T-helper 17 cell (primary cell): Measurements from ENCODE around the gene VSNL1. TPM values are rescaled to one million over a fixed set of nuclear protein-coding genes. Genes with fewer than 3 reads are reported as not detected.
"Not testable (repeated sequence)": the region's sequence is repeated elsewhere in the genome, so short reads cannot be mapped to it uniquely, and the experiment has no call there.

ENCODE experiments used
- ATAC-seq: fragments of 150-1000 bp; cut with Tn5 transposase; 2 replicates; pipeline ENCODE4 v1.10.0; 2021; ENCODE audit warnings: mild to moderate bottlenecking, moderate library complexity
- DNase-seq, 3 donors: peaks; one replicate each; pipeline versions ENCODE4 v3.0.0 to v3.0.0-alpha.2; 2020 to 2021
- H3K9me3 ChIP-seq: one replicate; pipeline ENCODE4 v1.7.0; 2013; ENCODE audit warnings: low read length, mild to moderate bottlenecking; ENCODE audit not compliant: control insufficient read depth, poor library complexity, severe bottlenecking
- H3K27ac Mint-ChIP-seq: one replicate; pipeline ENCODE4 v1.8.0; 2022; ENCODE audit warnings: mild to moderate bottlenecking, moderate library complexity, mixed read lengths
- H3K27me3 Mint-ChIP-seq: one replicate; pipeline ENCODE4 v1.8.0; 2022; ENCODE audit warnings: mixed read lengths
- H3K36me3 Mint-ChIP-seq: one replicate; pipeline ENCODE4 v1.8.0; 2022; ENCODE audit warnings: low read depth, mixed read lengths
- H3K4me1 Mint-ChIP-seq: one replicate; pipeline ENCODE4 v1.8.0; 2022; ENCODE audit warnings: mild to moderate bottlenecking, mixed read lengths
- H3K4me3 Mint-ChIP-seq: one replicate; pipeline ENCODE4 v1.8.0; 2022; ENCODE audit warnings: mild to moderate bottlenecking, moderate library complexity, mixed read lengths
- total RNA-seq, 4 donors: library from RNA in 2 of 4; stranded (reverse) in 2 of 4; gene quantifications; one replicate each; pipeline ENCODE4 v1.2.3 and lab custom pipeline; 2022 to 2026

The VSNL1 gene
- total RNA-seq, 2 donors from 2014 or later: not detected

- no peak for DNase-seq
- H3K9me3 ChIP-seq: no peaks in the 10 kb centered on the region
- H3K36me3 Mint-ChIP-seq: no peaks in the 10 kb centered on the region
- H3K4me1 Mint-ChIP-seq: no peaks in the 10 kb centered on the region
- no peak overlapping the region for H3K27ac Mint-ChIP-seq
- H3K27me3 Mint-ChIP-seq: peaks cover 43% of the 10 kb centered on the region
- H3K4me3 Mint-ChIP-seq: no peak overlapping the region
- ATAC-seq: no peak
Observed at GRCh38 chr2:17547237-17547636, 6.7 kb downstream of the VSNL1 start.

- H3K9me3 ChIP-seq: no peaks in the 10 kb centered on the region
- ATAC-seq (no peak), DNase-seq (no peak)
- no peak overlapping the region for H3K27ac Mint-ChIP-seq
- H3K27me3 Mint-ChIP-seq: peaks cover 42% of the 10 kb centered on the region
- H3K36me3 Mint-ChIP-seq: no peaks in the 10 kb centered on the region
- H3K4me1 Mint-ChIP-seq: no peaks in the 10 kb centered on the region
- H3K4me3 Mint-ChIP-seq: no peak overlapping the region
Observed at GRCh38 chr2:17547737-17548136, 7.2 kb downstream of the VSNL1 start.

GRCh38 chr2:17550907-17551306 lies 10.4 kb downstream of the VSNL1 start:
- Mint-ChIP-seq H3K4me3 (no peak overlapping the region), H3K27ac (no peak overlapping the region), H3K27me3 (peaks cover 29% of the 10 kb centered on the region), H3K4me1 (no peaks in the 10 kb centered on the region), H3K36me3 (no peaks in the 10 kb centered on the region)
- H3K9me3 ChIP-seq: no peaks in the 10 kb centered on the region
- ATAC-seq: no peak
- DNase-seq: no peak

- ATAC-seq (no peak), DNase-seq (no peak)
- H3K36me3 Mint-ChIP-seq: no peaks in the 10 kb centered on the region
- H3K9me3 ChIP-seq: no peaks in the 10 kb centered on the region
- H3K4me3 Mint-ChIP-seq: no peak overlapping the region
- no peak overlapping the region for H3K27ac Mint-ChIP-seq
- H3K27me3 Mint-ChIP-seq: peaks cover 9% of the 10 kb centered on the region
- H3K4me1 Mint-ChIP-seq: no peaks in the 10 kb centered on the region
Observed at GRCh38 chr2:17555150-17555549, 14.7 kb downstream of the VSNL1 start.

- H3K4me1 Mint-ChIP-seq: no peaks in the 10 kb centered on the region
Observed at GRCh38 chr2:17557596-17557995, 17.1 kb downstream of the VSNL1 start.

GRCh38 chr2:17558053-17558452 lies 17.6 kb downstream of the VSNL1 start:
- Mint-ChIP-seq H3K27me3 (no peaks in the 10 kb centered on the region), H3K27ac (no peak overlapping the region), H3K4me3 (no peak overlapping the region), H3K36me3 (no peaks in the 10 kb centered on the region), H3K4me1 (no peaks in the 10 kb centered on the region)
- no peaks in the 10 kb centered on the region for H3K9me3 ChIP-seq
- ATAC-seq (no peak), DNase-seq (no peak)

More at GRCh38 chr2:17557596-17557995, 17.1 kb downstream of the VSNL1 start:
- no peak for DNase-seq
- no peak overlapping the region for H3K4me3 Mint-ChIP-seq
- no peaks in the 10 kb centered on the region for H3K9me3 ChIP-seq
- H3K36me3 Mint-ChIP-seq: no peaks in the 10 kb centered on the region
- no peaks in the 10 kb centered on the region for H3K27me3 Mint-ChIP-seq
- ATAC-seq: no peak
- no peak overlapping the region for H3K27ac Mint-ChIP-seq

GRCh38 chr2:17558878-17559277 lies 18.4 kb downstream of the VSNL1 start:
- Mint-ChIP-seq H3K27me3 (no peaks in the 10 kb centered on the region), H3K36me3 (no peaks in the 10 kb centered on the region), H3K4me3 (no peak overlapping the region), H3K4me1 (no peaks in the 10 kb centered on the region), H3K27ac (no peak overlapping the region)
- no peaks in the 10 kb centered on the region for H3K9me3 ChIP-seq
- ATAC-seq (no peak), DNase-seq (no peak)

GRCh38 chr2:17565726-17566125 lies 25.2 kb downstream of the VSNL1 start:
- ATAC-seq, H3K4me1 Mint-ChIP-seq, H3K27me3 Mint-ChIP-seq, H3K4me3 Mint-ChIP-seq, H3K27ac Mint-ChIP-seq, DNase-seq, H3K9me3 ChIP-seq, H3K36me3 Mint-ChIP-seq: not testable (repeated sequence)

- ATAC-seq (no peak), DNase-seq (no peak)
- Mint-ChIP-seq H3K27me3 (peaks cover 16% of the 10 kb centered on the region), H3K4me1 (no peaks in the 10 kb centered on the region), H3K27ac (no peak overlapping the region), H3K36me3 (no peaks in the 10 kb centered on the region), H3K4me3 (no peak overlapping the region)
- no peaks in the 10 kb centered on the region for H3K9me3 ChIP-seq
Observed at GRCh38 chr2:17571681-17572080, 31.2 kb downstream of the VSNL1 start.

- Mint-ChIP-seq H3K27me3 (peaks cover 16% of the 10 kb centered on the region), H3K4me1 (no peaks in the 10 kb centered on the region), H3K27ac (no peak overlapping the region), H3K4me3 (no peak overlapping the region), H3K36me3 (no peaks in the 10 kb centered on the region)
- ATAC-seq: no peak
- no peaks in the 10 kb centered on the region for H3K9me3 ChIP-seq
- DNase-seq: no peak
Observed at GRCh38 chr2:17573085-17573803, 32.7 kb downstream of the VSNL1 start.

- Mint-ChIP-seq H3K27ac (no peak overlapping the region), H3K27me3 (peaks cover 16% of the 10 kb centered on the region), H3K36me3 (no peaks in the 10 kb centered on the region), H3K4me3 (no peak overlapping the region), H3K4me1 (no peaks in the 10 kb centered on the region)
- no peak for ATAC-seq
- no peak for DNase-seq
- H3K9me3 ChIP-seq: no peaks in the 10 kb centered on the region
Observed at GRCh38 chr2:17573804-17574175, 33.3 kb downstream of the VSNL1 start.

- Mint-ChIP-seq H3K27ac (no peak overlapping the region), H3K4me1 (no peaks in the 10 kb centered on the region), H3K4me3 (no peak overlapping the region), H3K36me3 (no peaks in the 10 kb centered on the region), H3K27me3 (peaks cover 16% of the 10 kb centered on the region)
- H3K9me3 ChIP-seq: no peaks in the 10 kb centered on the region
- no peak for ATAC-seq
- DNase-seq: no peak
Observed at GRCh38 chr2:17574406-17575073, 34.0 kb downstream of the VSNL1 start.

GRCh38 chr2:17576802-17577201 lies 36.3 kb downstream of the VSNL1 start:
- ATAC-seq (no peak), DNase-seq (no peak)
- no peak overlapping the region for H3K27ac Mint-ChIP-seq
- no peak overlapping the region for H3K4me3 Mint-ChIP-seq
- no peaks in the 10 kb centered on the region for H3K9me3 ChIP-seq
- no peaks in the 10 kb centered on the region for H3K36me3 Mint-ChIP-seq
- H3K4me1 Mint-ChIP-seq: no peaks in the 10 kb centered on the region
- peaks cover 16% of the 10 kb centered on the region for H3K27me3 Mint-ChIP-seq

GRCh38 chr2:17578466-17578928 lies 38.0 kb downstream of the VSNL1 start:
- H3K36me3 Mint-ChIP-seq: no peaks in the 10 kb centered on the region
- ATAC-seq (no peak), DNase-seq (no peak)
- no peaks in the 10 kb centered on the region for H3K4me1 Mint-ChIP-seq
- H3K4me3 Mint-ChIP-seq: no peak overlapping the region
- H3K27me3 Mint-ChIP-seq: peaks cover 16% of the 10 kb centered on the region
- H3K9me3 ChIP-seq: no peaks in the 10 kb centered on the region
- H3K27ac Mint-ChIP-seq: no peak overlapping the region
